T-helper 9 cell (primary cell): ENCODE measurements around the gene AQP4.

Experiments used
- DNase-seq: peaks from one replicate; pipeline ENCODE4 v3.0.0-alpha.2; 2020
- total RNA-seq, 2 donors: gene quantifications; one replicate each; lab custom pipeline; 2026; lab: John Stamatoyannopoulos, UW

Gene AQP4
- 0 reads per million in 2 donors for total RNA-seq

- DNase-seq = no peak
These were observed at the start of gene AQP4 for GRCh38 chr18:26865557-26865956. AQP4 (minus strand) TSS chr18:26865707; CDS start chr18:26865689, 18 bp downstream.

GRCh38 chr18:26911840-26912239 lies 46.3 kb upstream of the AQP4 start:
- DNase-seq = no peak

DNA sequence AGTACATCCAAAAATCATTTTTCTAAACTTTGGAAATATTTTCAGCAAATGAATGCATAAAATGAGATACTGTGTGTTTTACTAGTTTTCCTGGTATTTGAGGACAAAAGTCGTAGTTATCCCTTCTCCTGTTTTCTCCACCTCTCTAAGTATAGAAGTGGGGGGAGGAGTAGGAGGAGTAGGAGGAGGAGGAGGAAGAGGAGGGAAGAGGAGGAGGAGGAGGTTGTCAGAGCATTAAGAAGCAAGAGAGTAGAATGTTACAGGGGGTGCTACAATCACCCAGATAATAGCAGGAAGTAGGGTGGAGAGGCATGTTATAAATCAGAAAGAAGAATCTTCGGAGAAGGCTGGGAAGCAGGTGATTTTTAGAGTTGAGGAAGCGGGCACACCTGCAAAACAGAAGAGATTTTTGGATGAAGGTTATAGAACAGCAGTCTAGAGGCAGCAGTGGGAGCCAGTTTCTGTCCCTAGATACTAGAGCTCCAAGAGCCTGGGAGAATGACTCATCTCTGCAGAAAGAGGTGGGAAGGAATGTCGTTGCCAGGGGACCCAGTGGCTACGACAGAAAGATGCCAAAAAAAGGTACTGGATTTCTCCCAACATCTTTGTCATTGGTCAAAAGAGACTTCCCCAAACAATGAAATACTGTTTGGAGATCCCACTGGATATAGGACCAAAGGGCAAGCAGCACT lies 44.2 kb upstream of the AQP4 start:
- no peak for DNase-seq

DNA sequence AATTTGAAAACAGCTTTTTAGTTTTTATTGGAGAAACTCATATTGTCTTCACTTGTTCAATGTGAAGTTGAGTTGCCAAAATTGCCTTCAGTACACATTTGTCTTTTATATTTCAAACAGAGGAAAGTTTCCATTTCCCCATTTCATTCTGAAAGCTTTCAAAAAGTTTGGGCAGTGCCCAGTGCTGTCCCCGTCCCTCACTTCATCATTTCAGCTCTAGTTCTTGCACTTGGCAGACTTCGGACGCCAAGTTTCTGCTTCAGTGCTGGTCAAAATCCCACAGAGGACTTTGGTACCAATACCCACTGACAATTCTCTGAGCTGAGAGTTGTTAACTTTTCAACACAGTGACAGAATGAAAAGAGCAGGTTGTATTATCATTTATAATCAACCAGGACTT lies 43.4 kb upstream of the AQP4 start:
- DNase-seq = no peak

- no peak for DNase-seq
These were observed 36.8 kb upstream of the AQP4 start for GRCh38 chr18:26902291-26902690.

DNA sequence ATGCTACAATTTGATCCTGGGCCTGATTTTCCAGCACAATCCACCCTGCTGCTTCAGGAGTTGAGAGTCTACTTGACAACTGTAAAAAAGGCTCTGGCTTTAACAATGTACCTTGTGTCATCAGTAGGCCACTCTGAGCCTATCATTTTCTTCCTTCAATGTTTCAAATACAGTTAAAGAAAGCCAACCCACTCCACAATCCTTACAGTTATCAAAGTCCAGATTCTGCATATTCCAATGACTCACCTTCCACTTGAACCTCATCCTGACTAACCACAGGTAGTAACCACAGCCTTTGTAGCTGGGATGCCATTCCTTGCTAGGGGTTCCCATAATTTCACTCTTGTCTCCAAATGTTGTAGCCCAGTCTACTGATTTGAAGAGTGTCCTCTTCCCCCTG lies 35.5 kb upstream of the AQP4 start:
- no peak for DNase-seq

GRCh38 chr18:26894426-26894825 lies 28.9 kb upstream of the AQP4 start:
- DNase-seq = no peak

DNA sequence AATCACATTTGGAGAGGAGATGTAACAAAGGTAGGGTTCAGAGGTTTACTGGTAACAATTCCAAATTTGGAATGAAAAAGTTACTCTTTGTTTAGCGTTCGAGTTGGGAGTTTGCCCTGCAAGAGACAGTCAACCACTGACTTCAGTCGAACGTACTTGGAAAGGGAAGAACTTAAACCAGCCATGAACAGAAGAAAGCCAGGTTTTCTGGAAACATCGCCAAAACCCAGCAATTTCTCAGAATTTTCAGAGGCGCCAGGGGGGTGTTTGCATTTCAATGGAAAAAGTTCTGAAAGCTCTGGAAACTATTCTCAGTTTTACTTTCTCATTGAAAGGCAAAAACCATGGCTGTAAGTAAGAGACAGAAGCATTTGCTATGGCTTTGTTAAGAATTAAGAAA lies 28.5 kb upstream of the AQP4 start:
- no peak for DNase-seq

DNA sequence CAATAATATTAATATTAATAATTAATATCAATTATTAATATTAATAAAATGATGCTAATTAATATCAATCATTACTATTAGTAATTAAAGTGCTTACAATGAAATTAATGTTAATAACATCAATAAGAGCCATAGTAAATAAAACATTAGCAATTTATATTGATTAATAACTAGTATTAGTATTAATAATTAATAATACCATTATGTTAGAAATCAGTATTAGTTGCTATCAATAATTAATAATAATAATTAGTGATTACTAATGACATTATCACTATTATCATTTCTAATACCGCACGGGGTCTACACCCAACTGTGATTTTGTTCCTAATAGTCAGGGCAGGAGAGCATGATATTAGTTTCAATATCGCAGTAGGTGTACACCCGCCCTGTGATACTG lies 22.8 kb upstream of the AQP4 start:
- no peak for DNase-seq

GRCh38 chr18:26875040-26875654 lies 9.6 kb upstream of the AQP4 start:
- no peak for DNase-seq

- no peak for DNase-seq
These were observed 8.8 kb upstream of the AQP4 start for GRCh38 chr18:26874283-26874682.

GRCh38 chr18:26869640-26870039 lies 4.1 kb upstream of the AQP4 start:
- no peak for DNase-seq

- DNase-seq = no peak
These were observed 3.6 kb upstream of the AQP4 start for GRCh38 chr18:26868968-26869586.

- no peak for DNase-seq
These were observed 2.0 kb upstream of the AQP4 start for GRCh38 chr18:26867471-26867870.

DNA sequence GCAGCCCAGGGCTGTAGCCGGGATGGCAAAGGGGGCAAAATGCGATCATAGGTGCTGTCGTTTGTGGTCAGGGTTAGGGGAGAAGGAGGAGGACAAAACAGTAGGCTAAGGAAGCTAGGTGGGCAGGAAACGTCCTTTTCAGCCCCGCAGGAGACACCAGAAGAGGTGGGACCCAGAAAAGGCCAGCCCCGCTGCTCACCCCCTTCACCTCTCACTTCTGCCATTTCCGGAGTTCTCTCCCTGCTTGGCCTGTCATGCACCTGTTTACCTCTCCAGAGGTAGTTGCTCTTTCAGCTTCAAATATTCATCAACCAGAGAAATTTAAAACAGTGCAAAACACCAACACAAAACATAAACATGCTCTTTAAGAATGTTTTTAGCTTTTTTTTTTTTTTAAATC lies 849 bp downstream of the AQP4 start:
- no peak for DNase-seq

GRCh38 chr18:26863921-26864497 lies 1.5 kb downstream of the AQP4 start:
- DNase-seq = no peak

DNA sequence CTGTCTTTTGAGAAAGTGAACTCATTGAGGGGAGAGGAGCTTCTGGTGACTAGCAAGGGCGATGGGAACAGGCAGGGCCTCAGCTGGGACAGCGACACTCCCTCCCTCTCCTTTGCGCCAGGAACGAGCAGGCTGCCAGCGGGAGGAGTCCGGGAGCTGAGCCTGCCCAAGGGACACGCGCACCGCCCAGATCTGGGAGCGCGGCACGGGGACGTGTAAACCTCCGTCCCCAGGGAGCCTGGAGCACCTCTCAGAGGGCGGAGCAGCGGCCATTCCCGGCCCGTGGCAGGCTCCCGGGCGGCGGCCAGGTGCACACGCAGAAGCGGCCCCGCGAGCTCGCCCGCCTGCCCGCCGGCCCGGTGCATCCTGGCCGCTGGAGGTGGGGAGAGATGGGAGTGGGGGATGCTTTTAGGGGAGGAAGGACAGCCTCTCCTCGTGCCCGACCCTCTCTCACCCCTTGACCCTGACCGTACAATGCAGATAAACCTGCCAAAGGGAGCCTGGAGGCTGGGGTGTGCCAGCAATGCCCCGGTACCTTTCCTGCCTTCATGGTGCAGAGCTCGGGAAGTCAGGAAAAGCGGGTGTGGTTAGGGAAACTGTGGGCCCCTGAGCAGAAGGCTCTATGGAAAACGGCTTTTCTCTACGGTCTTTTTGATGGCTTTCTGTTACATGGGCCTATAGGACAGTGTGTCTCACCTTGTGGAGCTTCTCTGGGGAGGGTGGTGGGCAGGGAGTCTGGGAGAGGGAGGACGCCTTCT lies 2.2 kb downstream of the AQP4 start:
- no peak for DNase-seq

DNA sequence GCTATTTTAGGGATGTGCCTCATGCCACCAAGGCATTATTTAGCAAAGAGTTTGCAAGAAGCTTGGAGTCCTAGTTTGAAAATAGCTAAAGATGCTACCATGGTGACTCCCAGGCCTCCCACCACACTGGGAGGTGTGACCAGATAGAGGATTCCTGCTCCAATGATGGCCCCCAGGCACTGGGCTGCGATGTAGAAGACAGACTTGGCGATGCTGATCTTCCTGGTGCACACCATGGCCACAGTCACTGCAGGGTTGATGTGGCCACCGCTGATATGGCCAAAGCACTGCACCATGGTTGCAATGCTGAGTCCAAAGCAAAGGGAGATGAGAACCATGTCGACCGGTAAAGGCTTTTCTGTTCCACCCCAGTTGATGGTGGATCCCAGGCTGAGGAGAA lies 3.4 kb downstream of the AQP4 start:
- no peak for DNase-seq

DNA sequence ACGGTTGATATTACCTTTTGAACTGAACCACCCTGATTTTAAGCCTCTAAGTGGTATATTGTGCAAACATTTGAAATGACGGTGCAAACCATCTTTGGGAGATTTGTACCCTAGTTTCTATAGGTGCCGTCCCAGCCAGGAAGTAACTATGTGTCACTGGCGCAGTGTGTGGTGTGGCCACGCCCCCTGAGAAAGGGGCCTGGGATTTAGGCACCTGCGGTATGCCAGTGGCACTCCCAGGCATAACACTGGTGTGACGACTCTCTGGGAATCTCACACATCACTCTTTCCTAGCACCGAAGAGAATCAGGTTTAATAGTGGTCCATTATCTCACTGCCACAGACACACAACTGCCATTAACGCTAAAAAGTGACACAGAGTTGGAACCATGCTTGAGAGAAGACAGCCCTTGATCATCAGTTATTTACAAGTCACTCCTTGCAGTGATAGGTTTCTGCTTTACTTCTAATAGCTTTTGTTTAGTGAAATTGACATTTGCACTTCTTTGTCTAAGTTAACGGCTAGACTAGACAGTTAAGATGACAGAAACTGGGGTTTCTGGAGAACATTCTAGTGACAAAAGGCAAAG lies 11.1 kb downstream of the AQP4 start:
- no peak for DNase-seq

DNA sequence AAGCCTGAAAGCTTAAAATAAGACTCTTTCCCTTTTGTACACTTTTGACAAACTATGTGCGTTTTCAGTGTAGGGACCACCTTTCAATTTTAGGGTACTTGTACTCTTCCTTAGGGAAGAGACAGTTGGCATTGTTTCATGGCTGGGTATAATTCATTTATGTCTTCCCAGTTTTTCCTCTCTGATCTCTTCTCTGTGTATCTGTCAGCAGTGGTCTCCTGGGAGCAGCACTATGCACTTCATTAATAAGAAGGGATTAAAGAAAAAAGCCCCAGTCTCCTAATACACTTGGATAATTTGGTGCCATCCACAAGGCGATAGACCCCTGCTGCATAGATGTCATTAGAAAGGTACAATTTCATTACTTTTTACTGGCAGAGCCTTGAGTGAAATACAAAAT lies 12.1 kb downstream of the AQP4 start:
- no peak for DNase-seq

GRCh38 chr18:26843760-26844159 lies 21.7 kb downstream of the AQP4 start:
- DNase-seq = no peak

GRCh38 chr18:26840965-26841364 lies 24.5 kb downstream of the AQP4 start:
- no peak for DNase-seq

- DNase-seq = no peak
These were observed 25.9 kb downstream of the AQP4 start for GRCh38 chr18:26839609-26840008.
